ENCODE measurements around the gene GARNL3.

- no peak for TF ChIP-seq CTCF (IDR thresholded peaks at IDR 0.05)
- TF ChIP-seq POLR2A (IDR thresholded peaks at IDR 0.05): no peak
These were observed 129.1 kb downstream of the GARNL3 start for GRCh38 chr9:127393645-127394044.
